ENCODE data around the gene AR.

Gene AR

DNA sequence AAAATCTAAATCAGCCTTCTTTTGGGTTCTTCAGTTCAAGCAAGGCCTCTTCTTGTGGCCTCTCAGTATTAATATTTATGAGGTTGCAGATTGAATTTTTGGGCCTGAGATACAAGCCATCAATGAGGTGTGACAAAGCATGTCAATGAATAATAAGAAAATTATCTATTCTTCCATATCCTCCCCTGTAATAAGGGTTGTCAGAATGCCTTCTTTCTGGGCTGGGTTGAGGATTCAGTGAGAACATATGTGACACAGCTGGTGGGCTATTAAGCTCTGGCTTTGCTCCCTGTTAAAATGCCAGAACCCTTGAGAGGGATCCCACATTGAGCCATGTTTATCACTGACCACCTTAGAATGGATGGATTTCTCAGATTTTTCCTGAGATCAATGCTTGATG lies 187.2 kb downstream of the AR start:
- Histone ChIP-seq H3K4me3 (no peak overlapping the region), H3K9ac (ENCODE audit: insufficient read length) (no peak overlapping the region), H3K36me3 (ENCODE audit: insufficient read depth, low read length) (no peaks in the 10 kb centered on the region), H3K9me3 (ENCODE audit: low read depth, low read length) (no peaks in the 10 kb centered on the region), H3K27ac (no peak overlapping the region)
- TF ChIP-seq POLR2AphosphoS5 (IDR thresholded peaks at IDR 0.05; ENCODE audit: borderline replicate concordance, low read depth, low read length) (no peak), EZH2 (IDR thresholded peaks at IDR 0.05) (no peak), FOXP2 (optimal IDR thresholded peaks at IDR 0.05; ENCODE audit: control extremely low read depth, extremely low read length, insufficient read depth) (no peak)
- no peak for DNase-seq (ENCODE audit: low read depth, low spot score)

DNA sequence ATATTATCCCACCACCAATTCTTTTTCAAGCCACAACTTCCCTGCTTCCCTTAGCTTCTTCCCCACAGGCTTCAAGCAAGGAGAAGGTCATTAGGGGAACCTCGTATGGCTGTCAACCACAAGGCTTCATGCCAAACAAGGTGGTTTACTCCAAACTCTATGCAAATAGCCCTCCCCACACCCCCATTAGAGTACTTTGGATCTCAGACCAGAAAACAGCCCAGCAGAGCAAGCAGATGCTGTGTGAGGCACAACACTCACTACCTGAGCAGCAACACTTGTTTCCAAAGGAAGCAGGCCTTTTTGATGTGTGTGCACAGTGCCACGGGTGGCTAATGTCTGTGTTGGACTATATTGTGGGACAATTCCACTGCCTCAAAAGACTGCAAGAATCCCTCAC lies 189.0 kb downstream of the AR start:
- no peak overlapping the region for H3K9ac ChIP-seq (ENCODE audit: insufficient read length)

DNA sequence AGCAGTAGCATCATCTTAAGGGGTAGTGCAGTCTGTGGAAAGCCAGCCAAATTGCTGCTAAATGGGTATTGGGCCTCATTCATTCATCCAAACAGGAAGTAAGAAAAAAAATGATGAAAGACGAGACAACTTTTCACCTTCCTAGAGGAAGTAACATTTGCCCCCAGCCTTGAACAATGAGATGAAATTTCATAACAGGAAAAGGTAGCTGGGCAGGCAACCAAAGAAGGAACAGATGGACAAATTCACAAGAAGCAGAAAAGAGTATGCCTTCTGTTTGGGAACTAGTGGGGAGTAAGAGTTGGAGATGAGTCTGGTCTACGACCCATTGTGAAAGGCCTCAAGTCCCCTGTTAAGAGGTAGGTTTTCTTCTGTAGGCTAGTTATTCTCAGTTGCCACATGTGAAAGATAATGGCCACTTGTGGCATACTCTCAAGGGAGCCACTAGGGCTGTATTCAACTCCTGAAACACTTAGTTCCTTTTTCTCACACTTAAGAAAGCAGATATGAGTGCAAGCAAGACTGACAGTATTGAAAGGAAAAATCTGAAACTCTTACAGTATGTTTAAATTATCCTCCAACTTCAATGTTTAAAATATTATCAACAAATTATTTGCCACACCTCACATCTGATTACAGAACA lies 190.4 kb downstream of the AR start:
- TF ChIP-seq FOXP2 (optimal IDR thresholded peaks at IDR 0.05; ENCODE audit: control extremely low read depth, extremely low read length, insufficient read depth) (no peak), POLR2AphosphoS5 (IDR thresholded peaks at IDR 0.05; ENCODE audit: borderline replicate concordance, low read depth, low read length) (no peak), EZH2 (IDR thresholded peaks at IDR 0.05) (no peak)
- no peak overlapping the region for H3K4me3 ChIP-seq
- no peak overlapping the region for H3K9ac ChIP-seq (ENCODE audit: insufficient read length)
- H3K36me3 ChIP-seq (ENCODE audit: insufficient read depth, low read length), result no peaks in the 10 kb centered on the region
- no peak overlapping the region for H3K27ac ChIP-seq
- DNase-seq (ENCODE audit: low read depth, low spot score), result no peak
- H3K9me3 ChIP-seq (ENCODE audit: low read depth, low read length), result no peaks in the 10 kb centered on the region

More for the DNA sequence above, 189.0 kb downstream of the AR start:
- Histone ChIP-seq H3K9me3 (ENCODE audit: low read depth, low read length) (no peaks in the 10 kb centered on the region), H3K4me3 (no peak overlapping the region), H3K27ac (no peak overlapping the region), H3K36me3 (ENCODE audit: insufficient read depth, low read length) (no peaks in the 10 kb centered on the region)
- TF ChIP-seq POLR2AphosphoS5 (IDR thresholded peaks at IDR 0.05; ENCODE audit: borderline replicate concordance, low read depth, low read length) (no peak), FOXP2 (optimal IDR thresholded peaks at IDR 0.05; ENCODE audit: control extremely low read depth, extremely low read length, insufficient read depth) (no peak), EZH2 (IDR thresholded peaks at IDR 0.05) (no peak)
- DNase-seq (ENCODE audit: low read depth, low spot score), result no peak

DNA sequence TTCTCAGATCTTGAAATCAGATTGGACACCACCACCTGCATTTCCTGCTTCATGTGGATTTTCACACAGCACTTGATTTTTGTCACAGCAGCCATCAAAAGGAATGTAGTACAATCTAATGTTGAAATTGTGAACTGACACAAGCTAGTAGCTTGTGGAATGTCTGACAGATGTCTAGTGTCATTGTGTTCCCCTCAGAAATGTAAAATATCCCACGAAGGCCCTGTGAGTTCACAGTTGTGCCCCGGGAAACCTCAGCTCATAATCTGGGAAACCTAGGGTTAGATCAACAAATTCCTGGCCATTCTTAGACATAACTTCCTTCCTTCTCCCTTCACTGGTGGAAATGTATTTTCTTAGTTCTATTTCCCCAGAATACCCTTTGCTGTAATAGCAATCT lies 205.7 kb downstream of the AR start:
- Histone ChIP-seq H3K9ac (ENCODE audit: insufficient read length) (no peak overlapping the region), H3K4me3 (no peak overlapping the region), H3K36me3 (ENCODE audit: insufficient read depth, low read length) (no peaks in the 10 kb centered on the region), H3K27ac (no peak overlapping the region), H3K9me3 (ENCODE audit: low read depth, low read length) (no peaks in the 10 kb centered on the region)
- TF ChIP-seq EZH2 (IDR thresholded peaks at IDR 0.05) (no peak), POLR2AphosphoS5 (IDR thresholded peaks at IDR 0.05; ENCODE audit: borderline replicate concordance, low read depth, low read length) (no peak), FOXP2 (optimal IDR thresholded peaks at IDR 0.05; ENCODE audit: control extremely low read depth, extremely low read length, insufficient read depth) (no peak)
- DNase-seq (ENCODE audit: low read depth, low spot score), result no peak

DNA sequence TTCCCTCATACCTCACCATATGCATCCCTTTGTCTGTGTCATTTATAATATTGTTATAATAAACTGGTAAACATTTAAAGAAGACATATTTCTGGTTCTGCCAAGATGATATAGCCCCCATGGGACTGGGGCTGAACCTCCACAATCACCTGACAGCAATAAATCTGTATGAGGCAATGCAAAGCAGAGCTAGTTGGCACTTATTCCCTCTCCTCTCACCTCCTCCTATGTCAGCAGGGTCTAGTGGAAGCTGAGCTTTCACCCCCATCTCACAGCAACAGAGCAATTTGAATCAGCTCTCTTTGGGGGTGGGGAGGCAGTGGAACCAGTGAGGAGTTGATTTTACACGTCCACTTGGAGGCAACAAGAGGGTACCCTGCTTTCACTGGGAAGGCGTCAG lies 206.9 kb downstream of the AR start:
- no peak for DNase-seq (ENCODE audit: low read depth, low spot score)
- H3K27ac ChIP-seq, result no peak overlapping the region
- TF ChIP-seq POLR2AphosphoS5 (IDR thresholded peaks at IDR 0.05; ENCODE audit: borderline replicate concordance, low read depth, low read length) (no peak), FOXP2 (optimal IDR thresholded peaks at IDR 0.05; ENCODE audit: control extremely low read depth, extremely low read length, insufficient read depth) (no peak), EZH2 (IDR thresholded peaks at IDR 0.05) (no peak)
- no peak overlapping the region for H3K4me3 ChIP-seq
- H3K9ac ChIP-seq (ENCODE audit: insufficient read length), result no peak overlapping the region
- H3K9me3 ChIP-seq (ENCODE audit: low read depth, low read length), result no peaks in the 10 kb centered on the region
- H3K36me3 ChIP-seq (ENCODE audit: insufficient read depth, low read length), result no peaks in the 10 kb centered on the region

DNA sequence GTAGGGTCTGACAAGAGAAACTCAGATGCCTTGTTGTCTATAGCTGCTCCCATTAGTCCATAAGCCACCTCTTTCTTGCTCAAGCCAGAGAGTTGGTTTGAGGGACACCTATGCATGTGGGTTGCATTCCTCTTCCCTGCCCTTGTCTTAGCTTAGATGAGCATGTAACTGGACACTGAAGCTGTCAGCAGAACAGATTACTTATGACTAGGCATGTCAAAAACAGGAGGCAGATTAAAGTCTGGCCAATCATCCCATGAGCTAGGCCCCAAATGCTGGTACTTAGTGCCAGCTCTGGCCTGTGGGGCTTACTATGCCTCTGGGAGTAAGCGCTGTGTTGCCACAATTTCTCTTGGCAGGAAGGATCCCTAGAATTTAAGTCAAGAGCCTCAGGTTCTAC lies 215.2 kb downstream of the AR start:
- no peaks in the 10 kb centered on the region for H3K36me3 ChIP-seq (ENCODE audit: insufficient read depth, low read length)
- no peak for DNase-seq (ENCODE audit: low read depth, low spot score)
- H3K27ac ChIP-seq, result no peak overlapping the region
- TF ChIP-seq FOXP2 (optimal IDR thresholded peaks at IDR 0.05; ENCODE audit: control extremely low read depth, extremely low read length, insufficient read depth) (no peak), POLR2AphosphoS5 (IDR thresholded peaks at IDR 0.05; ENCODE audit: borderline replicate concordance, low read depth, low read length) (no peak), EZH2 (IDR thresholded peaks at IDR 0.05) (no peak)
- no peaks in the 10 kb centered on the region for H3K9me3 ChIP-seq (ENCODE audit: low read depth, low read length)
- no peak overlapping the region for H3K4me3 ChIP-seq
- H3K9ac ChIP-seq (ENCODE audit: insufficient read length), result no peak overlapping the region

DNA sequence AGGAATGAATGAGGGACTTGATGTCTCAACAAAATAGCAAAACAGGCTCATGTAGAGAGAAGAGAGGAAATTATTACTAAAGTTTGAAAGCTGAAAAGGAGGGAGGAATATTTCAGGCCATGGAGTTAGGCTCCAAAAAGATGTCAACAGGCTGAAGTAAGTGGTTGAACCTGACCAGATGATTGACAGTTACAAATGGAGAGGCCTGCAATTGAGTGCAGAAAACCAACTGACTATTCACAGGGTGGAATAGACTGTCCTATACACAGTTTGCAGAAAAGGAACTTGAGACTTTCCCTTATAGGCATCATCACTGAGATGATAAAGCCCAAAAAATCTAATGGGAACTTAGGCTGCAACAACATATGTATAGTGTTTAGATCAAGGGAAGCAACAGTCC lies 233.3 kb downstream of the AR start:
- no peaks in the 10 kb centered on the region for H3K9me3 ChIP-seq (ENCODE audit: low read depth, low read length)
- DNase-seq (ENCODE audit: low read depth, low spot score), result no peak
- no peaks in the 10 kb centered on the region for H3K36me3 ChIP-seq (ENCODE audit: insufficient read depth, low read length)
- H3K27ac ChIP-seq, result no peak overlapping the region
- H3K4me3 ChIP-seq, result no peak overlapping the region
- no peak for TF ChIP-seq FOXP2 (optimal IDR thresholded peaks at IDR 0.05; ENCODE audit: control extremely low read depth, extremely low read length, insufficient read depth)
- H3K9ac ChIP-seq (ENCODE audit: insufficient read length), result no peak overlapping the region

DNA sequence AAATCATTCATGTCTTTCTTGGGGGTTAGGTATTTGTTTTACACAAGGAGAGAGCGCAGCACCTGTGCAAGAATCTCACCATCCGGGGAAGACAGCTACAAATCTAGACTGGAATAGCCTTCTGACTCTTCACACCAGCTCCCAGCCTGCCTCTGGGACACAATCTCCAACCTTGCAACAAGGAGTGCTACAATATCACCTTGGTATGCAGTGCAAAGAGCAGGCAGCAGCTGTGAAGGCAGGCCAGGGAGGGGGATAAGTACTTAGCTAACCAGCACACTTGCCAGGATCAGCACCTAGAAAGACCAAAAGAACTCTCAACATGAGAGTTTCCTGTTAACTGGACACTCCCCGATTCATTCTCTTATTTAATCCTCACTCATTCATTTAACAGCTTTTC lies 235.3 kb downstream of the AR start:
- no peak overlapping the region for H3K4me3 ChIP-seq
- peak overlapping the region; percentile 97; the same call in 1 of the 2 replicates for H3K27ac ChIP-seq
- no peaks in the 10 kb centered on the region for H3K9me3 ChIP-seq (ENCODE audit: low read depth, low read length)
- no peak for DNase-seq (ENCODE audit: low read depth, low spot score)
- no peak overlapping the region for H3K9ac ChIP-seq (ENCODE audit: insufficient read length)
- TF ChIP-seq EZH2 (IDR thresholded peaks at IDR 0.05) (no peak), POLR2AphosphoS5 (IDR thresholded peaks at IDR 0.05; ENCODE audit: borderline replicate concordance, low read depth, low read length) (no peak), FOXP2 (optimal IDR thresholded peaks at IDR 0.05; ENCODE audit: control extremely low read depth, extremely low read length, insufficient read depth) (no peak)
- H3K36me3 ChIP-seq (ENCODE audit: insufficient read depth, low read length), result no peaks in the 10 kb centered on the region

All from SK-N-MC (cell line).